GM18502 (cell line): ENCODE measurements around the gene SLC38A11.

Source experiments
- ATAC-seq: cut with Tn5 transposase; IDR thresholded peaks from one replicate; pipeline ENCODE4 v1.9.1; 2021; ENCODE audit warnings: mild to moderate bottlenecking; ENCODE audit not compliant: unreplicated experiment, poor library complexity

SLC38A11 gene

GRCh38 chr2:164974221-164974620 is 18.9 kb upstream of the SLC38A11 start:
- ATAC-seq, result no peak

- no peak for ATAC-seq
Measured at GRCh38 chr2:164972216-164972615, 16.9 kb upstream of the SLC38A11 start.

- ATAC-seq, result no peak
Measured at GRCh38 chr2:164969909-164970690, 14.8 kb upstream of the SLC38A11 start.

GRCh38 chr2:164967781-164968228 is 12.5 kb upstream of the SLC38A11 start:
- no peak for ATAC-seq

- ATAC-seq, result no peak
Measured at GRCh38 chr2:164967361-164967760, 12.0 kb upstream of the SLC38A11 start.

GRCh38 chr2:164964700-164965099 is 9.4 kb upstream of the SLC38A11 start:
- no peak for ATAC-seq

GRCh38 chr2:164960159-164960558 is 4.8 kb upstream of the SLC38A11 start:
- ATAC-seq, result no peak

GRCh38 chr2:164954186-164954585 is 1.1 kb downstream of the SLC38A11 start:
- no peak for ATAC-seq

- ATAC-seq, result no peak
Measured at GRCh38 chr2:164953279-164953678, 2.0 kb downstream of the SLC38A11 start.

GRCh38 chr2:164952057-164952702 is 3.1 kb downstream of the SLC38A11 start:
- ATAC-seq, result no peak

GRCh38 chr2:164948540-164948939 is 6.8 kb downstream of the SLC38A11 start:
- ATAC-seq, result no peak

GRCh38 chr2:164947281-164947680 is 8.0 kb downstream of the SLC38A11 start:
- no peak for ATAC-seq

GRCh38 chr2:164943289-164943688 is 12.0 kb downstream of the SLC38A11 start:
- no peak for ATAC-seq

- no peak for ATAC-seq
Measured at GRCh38 chr2:164937864-164938401, 17.4 kb downstream of the SLC38A11 start.

- ATAC-seq, result no peak
Measured at GRCh38 chr2:164935118-164936101, 19.9 kb downstream of the SLC38A11 start.

GRCh38 chr2:164934401-164935117 is 20.8 kb downstream of the SLC38A11 start:
- ATAC-seq, result no peak

- no peak for ATAC-seq
Measured at GRCh38 chr2:164933671-164934189, 21.6 kb downstream of the SLC38A11 start.

- no peak for ATAC-seq
Measured at GRCh38 chr2:164932377-164932776, 22.9 kb downstream of the SLC38A11 start.

GRCh38 chr2:164928101-164928673 is 27.1 kb downstream of the SLC38A11 start:
- ATAC-seq, result no peak
